Stimulated activated CD4-positive, alpha-beta T cell treated with anti-CD3 and anti-CD28 coated beads, Interleukin-1b, Interleukin-23, amount 100 ng/mL, for 1 hour (primary cell): ENCODE measurements around the gene DHX58.
A peak's percentile ranks its signal among the peaks of the same experiment; 100 is the strongest.

Experiments
- DNase-seq, 2 donors: peaks; one replicate each; pipeline ENCODE4 v3.0.0-alpha.2; 2020; ENCODE audit warnings: low read depth in 2 of 2

The DHX58 gene

DNA sequence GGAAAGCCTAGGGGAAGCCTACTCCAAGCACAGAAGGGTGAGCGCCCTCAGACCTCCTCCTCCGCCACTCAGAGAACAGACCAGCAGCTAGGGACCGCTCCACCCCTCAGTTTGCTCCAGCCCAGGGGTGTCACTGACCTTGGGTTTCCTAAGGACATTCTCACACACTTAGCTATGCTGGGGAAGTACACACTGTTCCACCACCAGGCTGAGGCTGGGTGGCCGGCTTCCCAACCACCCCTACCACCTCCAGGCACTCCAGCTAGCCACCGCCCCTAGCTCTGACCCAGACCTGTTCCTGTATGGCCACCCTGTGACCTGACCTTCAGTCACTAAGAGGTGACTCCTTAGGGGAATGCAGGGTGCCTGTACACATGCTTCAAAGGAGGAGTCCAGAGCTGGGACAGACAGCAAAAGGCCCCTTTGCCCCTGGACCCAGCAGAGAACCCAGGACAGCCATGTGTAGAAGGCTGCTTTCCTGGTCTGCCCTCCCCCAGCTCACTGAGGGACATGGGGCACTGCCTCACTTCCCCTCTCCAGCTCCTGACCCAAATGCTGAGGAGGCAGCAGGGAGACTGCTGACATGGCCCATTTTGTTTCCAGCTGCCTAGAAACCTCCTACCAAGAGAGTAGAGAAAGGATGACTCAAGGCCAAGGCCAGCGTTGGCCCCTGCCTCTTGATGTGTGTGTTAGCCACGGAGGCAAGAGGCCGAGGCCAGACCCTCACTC is 16.8 kb upstream of the DHX58 start:
- no peak for DNase-seq

DNA sequence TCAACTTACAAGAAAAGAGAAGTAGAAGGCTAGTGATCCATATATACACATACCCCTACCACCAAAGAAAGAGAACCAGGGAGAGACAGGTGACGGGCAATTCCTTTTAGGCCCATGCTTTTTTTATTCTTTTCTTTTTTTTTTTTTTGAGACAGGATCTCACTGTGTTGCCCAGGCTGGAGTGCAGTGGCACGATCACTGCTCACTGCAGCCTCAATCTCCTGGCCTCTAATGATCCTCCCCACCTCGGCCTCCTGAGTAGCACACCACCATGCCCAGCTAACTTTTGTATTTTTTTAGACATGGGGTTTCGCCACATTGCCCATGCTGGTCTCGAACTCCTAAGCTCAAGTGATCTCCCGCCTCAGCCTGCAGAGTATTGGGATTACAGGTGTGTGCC is 14.9 kb upstream of the DHX58 start:
- no peak for DNase-seq

GRCh38 chr17:42126836-42127235 is 14.3 kb upstream of the DHX58 start:
- DNase-seq = no peak

- DNase-seq = no peak
These were observed 13.1 kb upstream of the DHX58 start for GRCh38 chr17:42125565-42125964.

GRCh38 chr17:42124256-42124655 is 11.7 kb upstream of the DHX58 start:
- no peak for DNase-seq

DNA sequence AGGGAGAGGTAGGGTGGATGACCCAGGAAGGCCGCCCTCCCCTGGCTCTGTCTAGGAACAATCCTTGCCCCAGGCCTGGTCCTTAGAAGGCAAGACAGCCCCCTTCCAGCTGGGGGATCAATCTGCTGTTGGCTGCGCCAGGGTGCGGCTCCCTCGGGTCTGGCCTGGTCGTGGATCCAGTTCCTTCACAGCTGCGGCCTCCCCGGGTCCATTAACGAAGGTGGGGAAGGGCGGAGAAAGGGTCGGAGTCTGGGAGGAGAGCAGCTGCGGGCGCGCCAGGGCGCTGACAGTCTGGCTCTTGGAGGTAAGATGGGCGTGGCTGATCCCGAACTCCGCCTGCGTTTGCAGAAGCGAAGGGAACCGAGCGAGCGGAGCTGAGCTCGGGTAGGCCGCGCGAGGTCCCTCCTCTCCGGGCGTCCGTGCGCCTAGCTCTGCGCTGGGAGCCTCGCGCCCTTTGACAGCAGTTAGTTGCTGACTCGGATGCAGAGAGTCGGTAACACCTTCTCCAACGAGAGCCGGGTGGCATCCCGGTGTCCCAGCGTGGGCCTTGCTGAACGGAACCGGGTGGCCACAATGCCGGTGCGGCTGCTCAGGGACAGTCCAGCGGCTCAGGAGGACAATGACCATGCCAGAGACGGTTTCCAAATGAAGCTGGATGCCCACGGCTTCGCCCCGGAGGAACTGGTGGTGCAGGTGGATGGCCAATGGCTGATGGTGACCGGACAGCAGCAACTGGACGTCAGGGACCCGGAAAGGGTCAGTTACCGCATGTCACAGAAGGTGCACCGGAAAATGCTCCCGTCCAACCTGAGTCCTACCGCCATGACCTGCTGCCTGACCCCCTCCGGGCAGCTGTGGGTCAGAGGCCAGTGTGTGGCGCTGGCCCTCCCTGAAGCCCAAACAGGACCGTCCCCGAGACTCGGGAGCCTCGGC is 10.1 kb upstream of the DHX58 start, which contains the start of gene HSPB9:
Gene HSPB9 (plus strand): TSS at position 434 of the 933 bp plus-strand sequence. CDS start 47 bp downstream, at position 481.
- no peak for DNase-seq

GRCh38 chr17:42120770-42121769 is 8.6 kb upstream of the DHX58 start, which contains the start of gene KAT2A:
Gene KAT2A (minus strand): TSS chr17:42121367. CDS start chr17:42121304, 63 bp downstream.
- peak in 1 of 2 donors; percentile 56 for DNase-seq

DNA sequence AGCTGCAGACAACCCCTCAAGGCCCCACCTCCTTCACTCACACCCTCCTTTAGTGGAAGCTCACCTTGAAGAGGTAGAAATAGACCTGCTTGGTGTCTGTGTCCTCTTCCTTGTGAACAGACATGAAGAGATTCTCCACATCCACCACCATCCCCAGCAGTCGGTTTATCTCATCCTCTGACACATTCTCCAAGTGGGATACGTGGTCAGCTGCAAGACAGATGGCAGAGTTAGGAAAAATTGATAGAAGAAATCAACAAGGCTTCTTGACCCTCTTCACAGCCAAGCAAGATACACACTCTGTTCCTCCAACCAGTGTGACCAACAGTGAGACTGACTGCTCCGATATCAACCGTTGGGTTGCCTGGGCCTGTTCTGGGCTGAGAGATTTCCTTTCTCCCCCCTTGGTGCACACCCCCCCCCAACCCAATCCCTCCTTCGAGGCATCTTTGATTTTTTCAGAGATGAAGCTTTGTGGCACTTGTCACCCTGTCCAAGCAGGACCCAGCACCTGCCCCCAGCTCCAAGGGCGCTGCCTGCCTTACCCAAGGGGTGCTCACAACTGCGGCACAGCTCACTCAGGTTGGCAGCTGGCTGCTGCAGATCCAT is 7.8 kb upstream of the DHX58 start:
- DNase-seq = no peak

GRCh38 chr17:42119301-42119700 is 6.8 kb upstream of the DHX58 start:
- no peak for DNase-seq

GRCh38 chr17:42118545-42118944 is 6.0 kb upstream of the DHX58 start:
- DNase-seq = no peak

- no peak for DNase-seq
These were observed 5.6 kb upstream of the DHX58 start for GRCh38 chr17:42118126-42118510.

GRCh38 chr17:42117397-42118125 is 5.0 kb upstream of the DHX58 start:
- no peak for DNase-seq

GRCh38 chr17:42116705-42117396 is 4.3 kb upstream of the DHX58 start:
- DNase-seq = peak; percentile 65

- DNase-seq = no peak
These were observed 1.6 kb upstream of the DHX58 start for GRCh38 chr17:42114118-42114517.

- DNase-seq = no peak
These were observed 967 bp upstream of the DHX58 start for GRCh38 chr17:42113293-42114069.

DNA sequence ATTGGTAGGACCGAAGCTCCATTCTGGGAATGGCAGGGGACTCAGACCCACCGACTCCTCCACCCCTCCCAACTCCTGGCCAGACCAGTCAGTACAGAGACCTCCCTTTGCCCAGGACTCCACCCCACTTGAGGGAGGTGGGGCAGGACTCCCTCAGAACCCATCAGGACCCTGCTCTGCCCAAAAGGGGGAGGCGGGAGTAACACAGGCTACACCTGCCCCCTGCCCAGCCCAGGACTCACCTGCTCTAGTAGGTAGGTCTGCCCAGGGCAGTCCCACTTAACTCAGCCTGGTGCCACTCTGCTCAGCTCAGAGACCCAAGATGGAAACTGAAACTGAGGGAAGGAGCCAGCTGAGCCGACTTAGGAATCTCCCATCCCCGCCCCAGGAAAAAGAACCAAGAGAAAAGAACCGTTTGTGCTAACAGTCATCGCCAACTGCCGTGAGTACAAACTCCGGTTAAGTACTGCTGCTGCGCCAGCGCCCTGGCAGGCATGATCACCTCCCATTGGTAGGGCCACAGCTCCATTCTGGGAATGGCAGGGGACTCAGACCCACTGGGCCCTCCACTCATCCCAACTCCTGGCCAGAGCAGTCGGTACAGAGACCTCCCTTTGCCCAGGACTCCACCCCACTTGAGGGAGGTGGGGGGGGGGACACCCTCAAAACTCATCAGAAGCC is 503 bp downstream of the DHX58 start:
- no peak for DNase-seq

- DNase-seq = no peak
These were observed 1.3 kb downstream of the DHX58 start for GRCh38 chr17:42111265-42111636.
